ENCODE data around the gene ODF2.

ODF2 gene

DNA sequence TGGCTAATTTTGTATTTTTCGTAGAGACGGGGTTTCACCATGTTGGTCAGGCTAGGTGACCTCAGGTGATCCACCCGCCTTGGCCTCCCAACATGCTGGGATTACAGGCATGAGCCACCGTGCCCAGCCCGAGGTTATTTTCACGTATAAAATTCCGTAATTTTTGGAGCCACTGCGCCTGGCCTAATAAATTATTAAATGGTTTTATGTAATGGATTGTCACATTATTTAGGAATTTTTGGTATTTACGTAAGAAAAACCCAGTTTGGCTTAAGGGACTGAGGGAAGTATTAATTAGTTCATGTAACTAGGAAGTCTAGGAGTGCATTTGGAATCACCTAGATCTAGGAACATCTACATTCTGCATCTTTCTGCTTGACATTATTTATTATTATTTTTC is 57.0 kb downstream of the ODF2 start:
- no peak for DNase-seq (ENCODE audit: low read depth, low spot score)
- no peak overlapping the region for H3K27ac ChIP-seq

DNA sequence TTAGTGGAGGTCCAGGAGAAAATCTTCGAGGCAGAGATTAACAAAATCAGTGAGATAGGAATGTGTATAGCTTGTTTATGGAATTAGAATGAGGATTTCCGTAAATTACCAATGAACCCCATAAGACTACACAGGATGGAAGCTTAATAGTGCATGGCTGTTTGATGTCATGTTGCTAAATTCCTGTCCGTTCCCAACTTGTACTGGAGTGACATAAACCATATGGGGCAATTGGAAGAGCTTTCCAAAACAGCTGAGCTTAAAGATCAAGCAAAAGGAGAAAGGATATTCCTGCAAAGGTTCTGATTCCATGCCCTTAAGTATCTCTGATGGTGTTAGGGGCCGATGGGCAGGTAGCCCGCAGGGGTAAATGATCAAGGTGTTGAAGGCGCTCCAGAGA is 66.2 kb downstream of the ODF2 start:
- no peak for DNase-seq (ENCODE audit: low read depth, low spot score)
- H3K27ac ChIP-seq, result no peak overlapping the region

DNA sequence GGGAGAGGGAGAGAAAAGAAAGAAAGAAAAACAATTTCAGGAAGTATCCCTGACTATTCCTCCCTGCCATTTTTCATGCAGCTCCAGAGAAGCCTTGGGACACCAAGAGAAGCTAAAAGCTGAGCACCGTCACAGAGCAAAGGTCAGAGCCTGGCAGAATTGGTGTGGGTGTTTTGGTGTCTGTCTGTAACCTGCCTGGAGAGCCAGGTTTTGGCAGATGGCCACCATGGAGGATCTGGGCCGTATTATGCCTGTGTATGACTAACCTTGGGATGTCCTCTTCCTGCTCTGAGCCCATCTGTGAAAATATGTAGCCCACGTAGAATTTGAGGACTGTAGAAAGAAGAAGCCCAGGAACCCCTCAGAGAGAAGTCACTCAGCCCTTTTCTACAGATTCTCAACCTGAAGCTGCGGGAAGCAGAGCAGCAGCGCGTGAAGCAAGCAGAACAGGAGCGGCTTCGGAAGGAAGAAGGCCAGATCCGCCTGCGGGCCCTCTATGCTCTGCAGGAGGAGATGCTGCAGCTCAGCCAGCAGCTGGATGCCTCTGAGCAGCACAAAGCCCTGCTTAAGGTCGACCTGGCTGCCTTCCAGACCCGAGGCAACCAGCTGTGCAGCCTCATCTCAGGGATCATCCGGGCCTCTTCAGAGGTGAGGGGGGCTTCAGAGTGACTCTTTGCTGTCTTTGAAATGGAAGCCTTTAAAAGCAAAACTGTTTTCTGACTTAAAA is 67.6 kb downstream of the ODF2 start:
- no peak overlapping the region for H3K27ac ChIP-seq
- DNase-seq (ENCODE audit: low read depth, low spot score), result no peak

DNA sequence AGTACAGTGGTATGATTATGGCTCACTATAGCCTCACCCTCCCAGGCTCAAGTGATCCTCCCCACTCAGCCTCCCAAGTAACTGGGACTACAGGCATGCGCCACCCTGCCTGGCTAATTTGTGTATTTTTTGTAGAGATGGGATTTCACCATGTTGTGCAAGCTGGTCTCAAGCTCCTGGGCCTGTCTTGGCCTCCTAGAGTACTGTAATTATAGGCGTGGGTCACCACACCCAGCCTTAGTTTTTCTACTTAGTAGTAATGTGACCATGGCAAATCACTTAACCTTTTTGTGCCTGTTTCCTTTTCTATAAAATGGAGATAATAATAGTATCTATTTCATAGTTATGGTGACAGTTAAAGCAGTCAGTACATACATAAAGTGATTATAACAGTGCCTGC is 70.9 kb downstream of the ODF2 start:
- DNase-seq (ENCODE audit: low read depth, low spot score), result no peak
- no peak overlapping the region for H3K27ac ChIP-seq

DNA sequence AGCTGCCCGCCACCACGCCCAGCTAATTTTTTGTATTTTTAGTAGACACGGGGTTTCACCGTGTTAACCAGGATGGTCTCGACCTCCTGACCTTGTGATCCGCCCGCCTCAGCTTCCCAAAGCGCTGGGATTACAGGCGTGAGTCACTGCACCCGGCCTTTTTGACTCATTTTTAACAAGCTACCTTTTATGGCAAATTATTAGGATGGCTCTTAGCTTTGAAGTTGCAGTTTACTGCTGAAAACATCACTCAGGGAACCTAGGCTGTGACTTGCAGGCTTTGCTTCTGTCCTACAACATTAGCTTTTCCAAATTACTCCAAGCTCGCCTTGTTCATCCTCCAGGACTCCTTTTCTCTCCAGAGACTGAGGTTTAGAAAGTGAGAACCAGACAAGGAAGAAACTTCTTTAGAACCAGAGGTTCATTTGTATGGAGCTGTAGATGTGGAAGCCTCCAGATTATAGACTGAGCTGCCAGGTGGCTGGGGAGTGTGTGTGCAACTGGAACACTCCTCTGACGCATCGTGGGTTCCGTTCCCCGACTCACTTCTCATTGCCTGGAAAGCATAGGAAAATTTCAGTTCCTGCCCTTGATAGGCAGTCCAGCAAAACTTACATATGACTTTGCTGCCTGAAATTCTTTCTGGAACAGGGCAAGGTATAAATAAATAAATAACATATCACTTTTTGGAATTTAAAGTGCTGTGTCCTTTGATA is 72.8 kb downstream of the ODF2 start:
- no peak for DNase-seq (ENCODE audit: low read depth, low spot score)
- no peak overlapping the region for H3K27ac ChIP-seq

DNA sequence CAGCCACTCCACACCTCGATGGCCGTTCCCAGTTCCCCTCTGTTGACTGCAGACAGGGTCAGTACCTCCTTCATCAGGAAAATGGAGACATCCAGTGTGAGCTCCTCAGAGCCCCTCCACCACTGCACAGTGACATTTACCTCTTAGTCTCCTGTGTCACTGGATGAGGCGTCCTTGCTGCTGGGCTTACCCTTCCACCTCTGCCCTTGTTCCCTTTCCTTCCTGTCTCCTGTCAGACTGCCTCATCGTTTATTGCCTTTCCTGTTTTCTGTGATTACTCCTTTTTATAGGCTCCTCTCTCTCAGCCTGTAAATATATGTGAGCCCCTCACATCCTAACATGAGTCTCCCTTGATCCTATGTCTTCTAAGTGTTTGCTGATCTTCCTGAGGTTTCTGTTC is 73.4 kb downstream of the ODF2 start:
- H3K27ac ChIP-seq, result no peak overlapping the region
- no peak for DNase-seq (ENCODE audit: low read depth, low spot score)

DNA sequence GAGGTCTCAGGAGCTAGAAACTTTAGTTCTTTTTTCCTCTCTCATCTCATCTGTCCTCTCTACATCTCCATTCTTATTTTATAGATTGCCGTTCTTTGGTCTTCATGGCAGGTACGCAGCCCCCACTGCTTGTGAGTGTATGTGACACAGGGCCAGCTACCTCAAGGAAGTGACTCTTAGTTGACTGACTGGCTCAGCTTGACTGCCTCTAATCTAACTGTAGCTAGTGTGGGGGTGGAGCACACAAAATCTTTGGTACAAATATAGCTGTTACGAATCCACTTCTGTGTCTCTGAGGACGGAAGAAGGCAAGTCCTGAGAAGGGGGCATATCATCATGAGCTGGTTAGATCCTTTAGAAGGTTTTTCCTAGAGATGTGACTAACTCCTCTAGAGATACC is 76.8 kb downstream of the ODF2 start:
- DNase-seq (ENCODE audit: low read depth, low spot score), result no peak
- no peak overlapping the region for H3K27ac ChIP-seq

DNA sequence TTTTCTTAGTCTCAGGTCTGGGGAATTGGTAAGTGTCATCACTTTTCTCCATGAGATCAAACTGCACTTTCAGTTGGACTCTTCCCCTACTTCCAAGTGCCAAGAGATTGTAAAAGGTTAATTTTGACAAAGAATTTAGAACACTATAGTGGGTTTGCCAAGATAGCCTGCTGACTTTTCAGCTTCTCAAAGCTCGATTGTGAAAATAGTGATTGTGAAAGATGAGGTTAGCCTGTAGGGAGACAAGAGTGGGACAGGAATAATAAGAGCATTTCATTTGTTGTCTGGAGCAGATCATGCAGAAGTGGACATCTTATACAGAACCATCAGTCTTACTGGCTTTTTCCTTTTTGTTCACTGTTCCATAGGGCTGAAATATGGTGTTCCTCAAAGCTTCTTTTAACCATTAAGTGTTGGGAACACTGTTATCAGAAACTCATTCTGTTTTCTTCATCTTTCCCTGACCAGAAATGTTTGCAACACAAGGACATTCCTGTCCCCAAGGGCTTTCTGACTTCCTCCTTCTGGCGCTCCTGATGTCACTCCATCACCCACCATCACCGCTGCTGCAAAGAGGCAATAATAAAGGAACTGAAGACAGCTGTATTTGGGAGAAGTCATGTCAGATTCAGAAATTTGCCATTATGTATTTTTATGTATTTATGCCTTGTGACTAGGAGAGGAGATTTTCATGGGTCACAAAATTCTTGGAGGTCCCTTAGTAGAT is 85.0 kb downstream of the ODF2 start:
- DNase-seq (ENCODE audit: low read depth, low spot score), result no peak
- no peak overlapping the region for H3K27ac ChIP-seq

DNA sequence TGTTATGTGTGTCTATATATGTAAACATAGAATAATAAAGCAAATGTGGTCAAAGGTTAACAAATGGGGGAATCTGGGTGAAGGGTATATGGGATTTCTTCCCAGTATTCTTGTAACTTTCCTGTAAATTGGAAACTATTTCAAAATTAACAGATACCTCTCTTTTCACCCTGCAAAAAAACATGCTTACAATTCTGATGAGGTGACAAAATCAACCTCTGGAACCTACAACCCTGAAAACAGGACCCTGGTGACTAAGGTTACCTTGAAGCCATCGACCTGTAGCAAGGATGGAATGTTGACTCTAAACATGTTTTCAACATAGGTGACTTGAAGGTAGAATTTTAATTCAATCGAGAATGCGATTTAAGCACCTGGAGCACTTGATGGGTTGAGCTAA is 90.7 kb downstream of the ODF2 start:
- no peak overlapping the region for H3K27ac ChIP-seq
- no peak for DNase-seq (ENCODE audit: low read depth, low spot score)

DNA sequence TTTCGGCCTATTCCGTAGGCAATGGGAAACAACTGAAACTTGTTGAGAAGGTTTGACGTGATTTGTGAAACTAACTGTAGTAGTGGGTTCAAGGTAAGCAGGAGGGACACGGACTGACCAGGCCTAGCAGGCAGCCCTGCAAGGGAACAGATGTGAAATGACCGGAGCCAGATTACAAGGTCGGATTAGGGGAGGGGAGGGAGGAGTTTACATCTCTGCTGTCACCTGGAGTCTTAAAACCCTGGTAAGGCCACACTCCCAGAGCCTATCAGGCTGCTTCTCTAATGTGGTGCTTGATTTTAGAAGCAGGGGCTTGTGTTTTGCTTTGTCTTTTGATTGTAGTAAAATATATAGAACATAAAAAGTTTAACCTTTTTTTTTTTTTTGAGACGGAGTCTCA is 93.1 kb downstream of the ODF2 start:
- DNase-seq (ENCODE audit: low read depth, low spot score), result no peak
- no peak overlapping the region for H3K27ac ChIP-seq

DNA sequence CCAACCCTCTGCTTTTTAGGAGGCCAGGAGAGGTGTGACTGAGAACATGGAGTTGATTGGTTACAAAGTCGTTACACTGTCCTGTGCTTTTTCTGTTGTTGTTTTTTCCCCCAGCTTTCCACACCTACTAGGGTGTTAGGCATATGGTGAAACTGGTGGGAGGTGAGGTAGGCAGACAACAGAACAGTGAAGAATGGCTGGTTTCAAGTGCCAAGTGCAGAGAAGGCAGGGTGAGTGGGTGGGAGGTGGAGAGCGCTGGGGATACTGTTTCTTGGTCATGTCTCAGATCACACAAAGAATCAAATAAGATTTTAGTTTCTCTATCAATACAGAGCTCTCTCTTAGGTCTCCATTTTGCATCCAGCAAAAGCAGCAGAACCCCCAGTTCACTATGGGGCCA is 94.4 kb downstream of the ODF2 start:
- DNase-seq (ENCODE audit: low read depth, low spot score), result no peak
- no peak overlapping the region for H3K27ac ChIP-seq

Measured in epithelial cell of prostate (primary cell).